HG03432 (cell line): ENCODE measurements around the gene CD300LB.
"Not testable (repeated sequence)": the region's sequence is repeated elsewhere in the genome, so short reads cannot be mapped to it uniquely, and the experiment has no call there.

Experiments
- ATAC-seq: cut with Tn5 transposase; IDR thresholded peaks from one replicate; pipeline ENCODE4 v1.9.1; 2021; ENCODE audit warnings: mild to moderate bottlenecking, moderate library complexity; ENCODE audit not compliant: unreplicated experiment

CD300LB gene

GRCh38 chr17:74527081-74527480 is 4.2 kb downstream of the CD300LB start:
- no peak for ATAC-seq

DNA sequence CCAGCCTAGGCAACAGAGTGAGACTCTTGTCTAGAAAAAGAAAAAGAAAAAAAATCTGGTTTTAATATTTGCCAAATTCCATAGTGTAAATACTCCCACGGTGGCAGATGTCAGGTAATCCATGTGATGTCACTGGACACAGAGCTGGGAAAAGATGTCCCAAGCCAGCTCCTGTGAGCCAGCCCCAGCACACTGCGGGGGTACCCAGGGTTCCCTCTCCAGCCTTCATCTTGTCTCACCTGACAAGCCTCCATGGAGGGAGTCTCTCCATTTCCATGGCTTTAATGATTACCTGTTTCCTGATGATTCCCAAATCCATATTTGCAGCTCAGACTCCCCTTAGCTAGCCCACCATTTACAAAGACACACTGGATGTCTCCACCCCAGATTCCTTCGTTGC is 4.6 kb downstream of the CD300LB start:
- no peak for ATAC-seq

- no peak for ATAC-seq
Observed at GRCh38 chr17:74525781-74526288, 5.4 kb downstream of the CD300LB start.

GRCh38 chr17:74525465-74525725 is 5.9 kb downstream of the CD300LB start:
- ATAC-seq: no peak

DNA sequence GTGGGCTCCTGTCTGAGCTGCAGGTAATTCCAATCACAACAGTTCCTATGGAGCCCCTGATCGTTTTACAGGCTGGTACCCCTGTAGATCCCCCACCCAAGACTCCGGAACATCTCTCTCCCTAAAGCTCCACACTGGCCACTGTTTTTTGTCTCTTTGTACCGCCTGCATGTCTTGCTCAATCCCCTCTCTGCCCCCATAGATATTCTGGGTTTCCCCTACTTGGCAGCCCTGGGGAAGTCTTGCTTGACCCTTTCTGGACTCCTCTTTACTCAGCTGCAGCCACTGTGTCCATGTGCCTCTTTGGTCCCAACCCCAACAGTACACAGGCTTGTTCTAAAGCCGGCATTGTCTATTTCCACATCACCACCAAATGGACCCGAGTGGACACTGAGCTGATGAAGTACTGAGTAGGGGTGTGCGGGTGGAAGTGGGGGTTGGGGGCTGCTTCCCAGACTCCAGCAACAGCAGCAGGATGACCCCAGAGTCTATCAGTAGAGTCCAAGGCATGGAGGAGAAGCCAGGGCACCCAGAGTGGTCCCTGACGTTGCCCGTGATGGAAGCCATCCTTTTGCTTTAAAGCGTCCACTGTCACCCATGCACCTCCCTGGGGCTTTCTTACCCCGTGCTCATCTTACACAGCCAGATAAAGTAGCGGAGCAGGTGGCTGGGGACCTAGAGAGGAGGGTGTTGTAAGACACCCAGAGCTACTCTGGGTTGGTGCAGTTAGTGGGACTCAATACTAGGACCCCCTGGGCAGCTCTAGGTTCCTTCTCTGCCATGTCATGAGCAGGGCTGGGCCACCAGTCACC is 6.4 kb downstream of the CD300LB start:
- no peak for ATAC-seq

DNA sequence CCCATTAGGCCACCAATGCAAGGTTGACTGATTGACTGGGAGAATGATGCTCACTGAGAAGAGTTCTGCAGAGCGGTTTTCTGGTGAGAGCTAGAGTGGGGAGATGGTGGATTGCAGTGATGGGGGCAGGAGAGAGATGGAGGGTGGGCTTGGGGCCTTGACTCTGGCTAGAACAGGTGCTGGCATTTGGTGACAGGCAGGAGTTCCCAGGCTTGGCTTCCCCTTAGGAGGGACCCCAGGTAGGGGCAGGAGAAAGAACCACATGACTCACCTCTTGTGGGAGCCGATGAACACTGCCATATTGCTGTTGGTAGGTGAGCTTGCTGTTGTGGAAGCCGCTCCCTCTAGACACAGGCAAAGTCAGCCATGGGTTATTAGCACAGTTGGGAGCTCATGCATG is 8.0 kb downstream of the CD300LB start:
- ATAC-seq: no peak

DNA sequence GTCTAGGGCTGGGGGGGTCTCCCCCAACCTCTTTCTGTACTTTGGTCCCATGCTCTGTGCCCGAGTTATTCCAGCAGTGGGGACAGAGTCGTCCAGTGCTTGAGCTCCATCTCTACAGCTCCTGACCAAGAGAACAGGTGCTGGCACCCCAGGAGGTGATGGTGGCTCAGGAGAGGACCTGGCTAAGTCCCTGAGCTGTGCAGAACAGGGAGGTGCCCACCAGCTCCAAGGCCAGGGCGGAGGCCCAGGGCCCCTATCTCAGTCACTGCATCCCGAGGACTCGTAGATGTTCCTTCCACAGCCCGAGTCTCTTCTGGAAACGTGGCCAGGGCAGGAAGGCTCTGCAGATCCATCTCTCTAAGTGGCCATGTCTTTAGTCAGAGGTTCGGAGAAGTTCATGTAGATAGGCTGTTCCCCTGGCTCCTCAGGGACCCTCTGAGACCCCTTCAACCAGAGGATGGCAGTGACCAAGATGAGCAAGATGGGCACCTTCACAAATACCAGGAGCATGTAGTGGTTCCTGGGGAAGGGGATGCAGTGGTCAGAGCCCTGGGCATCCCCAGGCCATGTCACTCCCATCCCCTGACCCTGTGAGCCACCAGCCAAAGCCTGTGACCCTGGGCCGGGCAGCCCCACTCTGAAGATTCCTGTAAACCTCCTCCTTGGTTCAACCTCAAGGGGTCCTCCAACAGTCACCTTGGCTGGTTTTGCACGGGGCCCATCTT is 8.7 kb downstream of the CD300LB start:
- ATAC-seq: no peak

GRCh38 chr17:74521701-74522201 is 9.5 kb downstream of the CD300LB start:
- ATAC-seq: no peak

DNA sequence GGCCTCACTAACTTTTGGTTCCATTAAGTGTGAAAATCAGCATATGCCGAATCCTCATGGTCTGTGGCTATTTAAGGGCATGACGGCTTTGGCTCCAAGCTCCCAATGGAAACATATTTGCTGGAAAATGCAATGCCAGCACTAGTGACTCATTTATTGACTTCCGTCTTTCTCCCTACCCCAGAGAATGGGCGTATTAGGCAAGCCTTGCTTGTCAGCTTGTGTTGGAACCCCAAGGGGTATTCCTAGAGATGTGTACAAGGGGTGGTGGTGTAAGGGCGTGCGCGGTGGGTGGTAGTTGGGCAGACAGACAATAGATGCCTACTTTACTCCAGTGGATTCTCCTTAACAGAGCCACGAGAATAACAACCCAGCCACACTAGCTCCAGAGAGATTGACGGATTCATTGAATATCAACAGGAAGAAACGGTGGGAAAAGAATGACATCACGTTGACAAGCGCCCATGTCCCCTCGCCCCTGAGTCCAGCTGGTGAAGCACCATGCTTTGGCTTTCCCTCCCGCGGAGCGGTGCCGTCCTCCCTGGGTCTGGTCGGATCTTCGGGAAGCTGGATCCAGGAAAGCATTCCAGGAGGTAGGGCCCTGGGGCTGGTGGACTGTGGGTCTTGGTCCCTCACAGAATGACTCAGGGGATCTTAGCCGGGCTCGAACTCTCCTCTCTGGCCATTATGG is 10.3 kb downstream of the CD300LB start:
- no peak for ATAC-seq

DNA sequence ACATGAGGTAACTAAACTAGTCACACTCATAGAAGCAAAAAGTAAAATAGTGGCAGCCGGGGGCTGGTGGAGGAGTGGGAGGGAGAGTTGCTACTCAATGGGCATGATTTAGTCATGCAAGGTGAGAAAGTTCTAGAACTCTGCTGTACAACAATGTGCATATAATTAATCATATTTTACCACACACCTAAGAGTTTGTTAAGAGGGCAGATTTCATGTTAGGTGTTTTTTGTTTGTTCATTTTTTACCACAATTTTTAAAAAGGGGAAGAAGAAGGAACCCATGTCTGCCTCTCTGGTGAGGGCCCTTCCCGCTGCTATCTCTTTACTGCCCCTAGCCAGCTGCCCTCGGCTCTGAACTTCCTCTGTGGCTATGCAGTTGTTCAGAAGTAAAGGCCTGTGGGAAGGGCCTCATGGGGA is 11.2 kb downstream of the CD300LB start:
- no peak for ATAC-seq

GRCh38 chr17:74518413-74518981 is 12.8 kb downstream of the CD300LB start:
- not testable (repeated sequence) for ATAC-seq

- no peak for ATAC-seq
Observed at GRCh38 chr17:74516561-74517328, 14.5 kb downstream of the CD300LB start.

- ATAC-seq: no peak
Observed at GRCh38 chr17:74515941-74516340, 15.3 kb downstream of the CD300LB start.

DNA sequence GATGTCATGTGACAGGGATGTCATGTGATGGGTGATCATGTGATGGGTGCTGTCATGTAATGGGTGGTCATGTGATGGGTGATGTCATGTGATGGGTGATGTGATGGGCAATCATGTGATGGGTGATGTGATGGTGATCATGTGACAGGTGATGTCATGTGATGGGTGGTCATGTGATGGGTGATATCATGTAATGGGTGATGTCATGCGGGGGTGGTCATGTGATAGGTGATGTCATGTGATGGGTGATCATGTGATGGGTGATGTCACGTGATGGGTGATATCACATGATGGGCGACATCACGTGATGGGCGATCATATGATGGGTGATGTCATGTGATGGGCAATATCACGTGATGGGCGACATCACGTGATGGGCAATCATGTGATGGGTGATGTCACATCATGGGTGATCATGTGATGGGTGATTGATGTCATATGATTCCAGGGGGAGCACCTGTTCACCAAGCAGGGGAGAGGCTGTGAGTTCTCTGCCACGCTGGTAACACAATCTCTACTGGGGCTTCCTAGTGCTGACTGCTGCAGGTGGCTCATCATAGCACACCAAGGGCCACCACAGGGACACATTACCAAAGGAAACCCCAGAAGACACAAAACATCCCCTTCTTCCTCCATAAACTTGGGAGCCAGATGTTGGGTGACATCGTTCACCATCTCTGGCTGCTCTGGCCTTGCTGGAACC is 16.5 kb downstream of the CD300LB start:
- ATAC-seq: no peak

DNA sequence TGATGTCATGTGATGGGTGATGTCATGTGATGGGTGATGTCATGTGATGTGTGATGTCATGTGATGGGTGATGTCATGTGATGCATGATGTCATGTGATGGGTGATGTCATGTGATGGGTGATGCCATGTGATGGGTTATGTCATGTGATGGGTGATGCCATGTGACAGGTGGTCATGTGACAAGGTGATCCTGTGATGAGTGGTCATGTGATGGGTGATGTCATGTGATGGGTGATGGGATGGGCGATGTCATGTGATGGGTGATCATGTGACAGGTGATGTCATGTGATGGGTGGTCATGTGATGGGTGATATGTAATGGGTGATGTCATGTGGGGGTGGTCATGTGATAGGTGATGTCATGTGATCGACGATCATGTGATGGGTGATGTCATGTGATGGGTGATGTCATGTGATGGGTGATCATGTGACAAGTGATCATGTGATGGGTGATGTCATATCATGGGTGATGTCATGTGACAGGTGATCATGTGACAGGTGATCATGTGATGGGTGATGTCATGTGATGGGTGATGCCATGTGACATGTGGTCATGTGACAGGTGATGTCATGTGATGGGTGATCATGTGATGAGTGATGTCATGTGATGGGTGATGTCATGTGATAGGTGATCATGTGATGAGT is 17.2 kb downstream of the CD300LB start:
- no peak for ATAC-seq

- ATAC-seq: peak; percentile 66
Observed at GRCh38 chr17:74512624-74513091, 18.6 kb downstream of the CD300LB start.

DNA sequence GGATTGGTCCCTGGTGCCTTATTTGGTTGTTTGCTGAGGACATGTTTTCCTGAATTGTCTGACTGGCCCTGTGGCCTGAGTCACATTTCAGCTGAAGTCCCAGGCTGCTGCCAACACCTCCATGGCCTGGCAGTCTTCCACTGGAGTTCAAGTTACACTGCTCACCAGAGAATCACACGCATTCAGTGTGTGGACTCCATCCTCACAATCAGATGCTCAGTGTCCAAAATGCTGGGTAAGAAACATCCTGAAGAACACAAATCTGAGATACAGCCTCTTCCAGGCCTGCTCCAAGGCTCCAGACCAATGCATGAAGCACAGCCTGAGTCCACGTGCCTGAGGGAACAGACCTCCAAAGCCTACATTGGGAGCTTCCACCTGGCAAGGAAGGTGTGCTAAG is 19.2 kb downstream of the CD300LB start:
- ATAC-seq: no peak

DNA sequence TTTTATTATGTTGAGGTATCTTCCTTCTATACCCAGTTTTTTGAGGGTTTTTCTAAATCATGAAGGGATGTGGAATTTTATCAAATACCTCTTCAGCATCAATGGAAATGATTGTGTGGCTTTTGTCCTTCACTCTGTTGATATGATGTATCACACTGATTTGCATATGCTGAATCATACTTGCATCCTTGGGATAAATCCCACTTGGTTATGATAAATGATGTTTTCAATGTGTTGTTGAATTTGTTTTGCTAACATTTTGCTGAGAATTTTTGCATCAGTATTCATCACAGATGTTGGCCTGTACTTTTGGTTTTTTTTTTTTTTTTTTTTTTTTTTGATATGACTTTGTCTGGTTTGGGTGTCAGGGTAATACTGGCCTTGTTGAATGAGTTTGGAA is 23.1 kb downstream of the CD300LB start:
- no peak for ATAC-seq

DNA sequence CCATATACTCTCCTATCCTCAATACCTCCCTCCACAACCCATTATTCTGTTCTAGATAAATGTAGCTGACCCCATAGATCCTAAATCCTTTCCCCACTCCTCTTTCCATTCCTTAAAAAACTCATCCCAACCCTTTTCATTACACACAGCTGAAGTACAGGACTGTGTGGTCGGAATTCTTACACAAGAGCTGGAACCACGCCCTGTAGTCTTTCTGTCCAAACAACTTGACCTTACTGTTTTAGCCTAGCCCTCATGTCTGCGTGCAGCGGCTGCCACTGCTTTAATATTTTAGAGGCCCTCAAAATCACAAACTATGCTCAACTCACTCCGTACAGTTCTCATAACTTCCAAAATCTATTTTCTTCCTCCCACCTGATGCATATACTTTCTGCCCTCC is 27.3 kb downstream of the CD300LB start:
- not testable (repeated sequence) for ATAC-seq
